Loucy (cell line): Measurements from ENCODE around the gene RALGDS.

Experiments
- H2AFZ ChIP-seq: fragments of 200-600 bp; sonication (generic); 2 replicates; pipeline ENCODE4 v1.6.0; 2016; ENCODE audit warnings: antibody characterized with exemption, mild to moderate bottlenecking, low read length, moderate library complexity
- H3F3A ChIP-seq: fragments of 200-600 bp; 2 replicates; pipeline ENCODE4 v1.6.0; 2016; ENCODE audit warnings: antibody characterized with exemption, low read depth, mild to moderate bottlenecking
- H3K27me3 ChIP-seq: fragments of 200-600 bp; sonication (generic); 2 replicates; pipeline ENCODE4 v1.6.1; 2014; ENCODE audit warnings: low read length, mild to moderate bottlenecking; ENCODE audit not compliant: insufficient read depth, poor library complexity, severe bottlenecking
- H3K36me3 ChIP-seq: fragments of 200-600 bp; sonication (generic); 2 replicates; pipeline ENCODE4 v1.6.1; 2016; ENCODE audit warnings: low read length; ENCODE audit not compliant: insufficient read depth
- H3K4me1 ChIP-seq: fragments of 200-600 bp; sonication (generic); 2 replicates; pipeline ENCODE4 v1.5.1; 2014; ENCODE audit warnings: low read length, mild to moderate bottlenecking; ENCODE audit not compliant: insufficient read depth, poor library complexity, severe bottlenecking
- H3K4me2 ChIP-seq: fragments of 200-600 bp; sonication (generic); 2 replicates; pipeline ENCODE4 v1.6.0; 2014; ENCODE audit warnings: antibody characterized with exemption, low read length, low read depth, mild to moderate bottlenecking; ENCODE audit not compliant: poor library complexity, severe bottlenecking
- H3K4me3 ChIP-seq: fragments of 200-600 bp; sonication (generic); 2 replicates; pipeline ENCODE4 v1.5.1; 2014; ENCODE audit warnings: low read length, mild to moderate bottlenecking, mixed read lengths; ENCODE audit not compliant: poor library complexity, severe bottlenecking
- H3K79me2 ChIP-seq: fragments of 200-600 bp; sonication (generic); 2 replicates; pipeline ENCODE4 v1.6.1; 2014; ENCODE audit warnings: low read length; ENCODE audit not compliant: insufficient read depth
- H3K9ac ChIP-seq: fragments of 200-600 bp; sonication (generic); 2 replicates; pipeline ENCODE4 v1.6.0; 2014; ENCODE audit warnings: mild to moderate bottlenecking, low read depth, low read length, moderate library complexity; ENCODE audit not compliant: poor library complexity, severe bottlenecking
- H3K9me2 ChIP-seq: fragments of 200-600 bp; sonication (generic); replicated peaks from 2 replicates; pipeline ENCODE4 v1.6.1; 2016; ENCODE audit warnings: low read depth, low read length, mixed read lengths
- H3K9me3 ChIP-seq: fragments of 200-600 bp; sonication (generic); 2 replicates; pipeline ENCODE4 v1.6.1; 2014; ENCODE audit warnings: mild to moderate bottlenecking, antibody characterized with exemption, low read length, low read depth; ENCODE audit not compliant: insufficient read depth
- H4K20me1 ChIP-seq: fragments of 200-600 bp; sonication (generic); 2 replicates; pipeline ENCODE4 v1.6.0; 2014; ENCODE audit warnings: antibody characterized with exemption, low read length, mild to moderate bottlenecking; ENCODE audit not compliant: insufficient read depth, poor library complexity, severe bottlenecking
- CTCF ChIP-seq: fragments of 200-600 bp; sonication (generic); conservative IDR thresholded peaks from 2 replicates; pipeline ENCODE4 v1.5.1; 2014; ENCODE audit warnings: mild to moderate bottlenecking, antibody characterized with exemption, low read length
- EZH2phosphoT487 ChIP-seq: fragments of 200-600 bp; IDR thresholded peaks from 2 replicates; pipeline ENCODE4 v1.6.1; 2018; ENCODE audit warnings: antibody characterized with exemption, mild to moderate bottlenecking, moderate library complexity, borderline replicate concordance

Gene RALGDS

GRCh38 chr9:133050781-133051180 lies 70.3 kb downstream of the RALGDS start:
- H4K20me1 ChIP-seq: peaks cover 2% of the 10 kb centered on the region
- no peaks in the 10 kb centered on the region for H3K27me3 ChIP-seq
- H3K9me2 ChIP-seq: no peaks in the 10 kb centered on the region
- no peak overlapping the region for H2AFZ ChIP-seq
- peaks cover 87% of the 10 kb centered on the region for H3K36me3 ChIP-seq
- no peak overlapping the region for H3K9ac ChIP-seq
- no peaks in the 10 kb centered on the region for H3F3A ChIP-seq
- no peak for TF ChIP-seq CTCF
- no peak for TF ChIP-seq EZH2phosphoT487
- H3K4me2 ChIP-seq: no peak overlapping the region
- no peaks in the 10 kb centered on the region; the same call in 1 of the 2 replicates for H3K79me2 ChIP-seq
- no peaks in the 10 kb centered on the region for H3K9me3 ChIP-seq
- peaks cover 4% of the 10 kb centered on the region for H3K4me1 ChIP-seq
- H3K4me3 ChIP-seq: no peak overlapping the region

- Histone ChIP-seq H3K4me3 (no peak overlapping the region), H4K20me1 (peaks cover 2% of the 10 kb centered on the region), H3K4me2 (no peak overlapping the region), H3K79me2 (no peaks in the 10 kb centered on the region; the same call in 1 of the 2 replicates), H2AFZ (no peak overlapping the region), H3F3A (no peaks in the 10 kb centered on the region), H3K9me2 (no peaks in the 10 kb centered on the region), H3K9ac (no peak overlapping the region), H3K36me3 (peaks cover 87% of the 10 kb centered on the region), H3K9me3 (no peaks in the 10 kb centered on the region), H3K4me1 (peaks cover 4% of the 10 kb centered on the region), H3K27me3 (no peaks in the 10 kb centered on the region)
- TF ChIP-seq EZH2phosphoT487: no peak
- no peak for TF ChIP-seq CTCF
These were observed 70.9 kb downstream of the RALGDS start for GRCh38 chr9:133050142-133050541.

GRCh38 chr9:133049043-133049442 lies 72.0 kb downstream of the RALGDS start:
- Histone ChIP-seq H3K4me3 (no peak overlapping the region), H3K9me2 (no peaks in the 10 kb centered on the region), H3K4me2 (no peak overlapping the region), H3K9ac (no peak overlapping the region), H3K36me3 (peaks cover 87% of the 10 kb centered on the region), H2AFZ (no peak overlapping the region), H3K79me2 (no peaks in the 10 kb centered on the region; the same call in 1 of the 2 replicates), H4K20me1 (peaks cover 2% of the 10 kb centered on the region), H3K27me3 (no peaks in the 10 kb centered on the region), H3K4me1 (peaks cover 4% of the 10 kb centered on the region), H3F3A (no peaks in the 10 kb centered on the region), H3K9me3 (no peaks in the 10 kb centered on the region)
- TF ChIP-seq CTCF (no peak), EZH2phosphoT487 (no peak)
